Type B pancreatic cell (in vitro differentiated cells): ENCODE measurements around the gene TYW3. TPM values are rescaled to one million over a fixed set of nuclear protein-coding genes. Genes with fewer than 3 reads are reported as not detected.

Experiments
- DNase-seq: peaks from one replicate; pipeline ENCODE4 v3.0.0; 2021; ENCODE audit warnings: mixed read lengths; ENCODE audit not compliant: unreplicated experiment; ENCODE audit errors: extremely low spot score
- H3K27ac Mint-ChIP-seq: 2 replicates; pipeline ENCODE4 v1.8.0; 2021; ENCODE audit warnings: mild to moderate bottlenecking, mixed read lengths
- H3K27me3 Mint-ChIP-seq: 2 replicates; pipeline ENCODE4 v1.8.0; 2021; ENCODE audit warnings: mixed read lengths
- H3K36me3 Mint-ChIP-seq: 2 replicates; pipeline ENCODE4 v1.8.0; 2021; ENCODE audit warnings: mixed read lengths
- H3K4me1 Mint-ChIP-seq: one replicate; pipeline ENCODE4 v1.8.0; 2021; ENCODE audit warnings: mixed read lengths; ENCODE audit not compliant: unreplicated experiment
- H3K4me3 Mint-ChIP-seq: 2 replicates; pipeline ENCODE4 v1.8.0; 2021; ENCODE audit warnings: mild to moderate bottlenecking, mixed read lengths
- H3K9me3 Mint-ChIP-seq: 2 replicates; pipeline ENCODE4 v1.8.0; 2021; ENCODE audit warnings: mixed read lengths
- total RNA-seq: library from RNA; stranded (reverse); gene quantifications from 2 replicates; pipeline ENCODE4 v1.2.1, GENCODE V29; 2021; ENCODE audit warnings: low replicate concordance
- TF ChIP-seq, protein P1 (sequence below): fragments of 200-600 bp; sonication (generic); conservative IDR thresholded peaks from 2 replicates; pipeline ENCODE4 v1.5.0; 2021; ENCODE audit warnings: antibody characterized with exemption, mild to moderate bottlenecking

TYW3 gene
- total RNA-seq, 1 donor from 2014 or later: 12.7 TPM

DNA sequence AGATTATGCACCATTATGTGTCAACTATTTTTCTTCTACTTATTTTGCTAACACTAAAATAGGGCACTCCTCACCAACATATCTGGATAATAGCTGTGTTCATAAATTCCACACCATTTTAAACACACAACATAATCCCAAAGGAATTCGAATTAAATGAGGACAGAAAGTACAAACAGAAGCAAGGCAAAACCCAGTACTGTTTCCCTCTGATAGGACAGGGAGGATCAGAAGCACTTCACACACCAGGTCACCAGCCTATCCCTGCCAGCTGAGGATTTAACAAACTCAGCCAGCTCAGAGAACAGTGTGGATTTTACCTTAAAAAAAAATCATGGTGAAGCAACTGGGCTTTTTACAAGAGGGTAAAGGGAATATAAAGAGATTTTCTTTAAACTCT is 20.1 kb upstream of the TYW3 start:
- peaks cover under 1% of the 10 kb centered on the region for H3K36me3 Mint-ChIP-seq
- no peak for DNase-seq
- H3K27ac Mint-ChIP-seq: no peak overlapping the region
- TF ChIP-seq, protein P1, sequence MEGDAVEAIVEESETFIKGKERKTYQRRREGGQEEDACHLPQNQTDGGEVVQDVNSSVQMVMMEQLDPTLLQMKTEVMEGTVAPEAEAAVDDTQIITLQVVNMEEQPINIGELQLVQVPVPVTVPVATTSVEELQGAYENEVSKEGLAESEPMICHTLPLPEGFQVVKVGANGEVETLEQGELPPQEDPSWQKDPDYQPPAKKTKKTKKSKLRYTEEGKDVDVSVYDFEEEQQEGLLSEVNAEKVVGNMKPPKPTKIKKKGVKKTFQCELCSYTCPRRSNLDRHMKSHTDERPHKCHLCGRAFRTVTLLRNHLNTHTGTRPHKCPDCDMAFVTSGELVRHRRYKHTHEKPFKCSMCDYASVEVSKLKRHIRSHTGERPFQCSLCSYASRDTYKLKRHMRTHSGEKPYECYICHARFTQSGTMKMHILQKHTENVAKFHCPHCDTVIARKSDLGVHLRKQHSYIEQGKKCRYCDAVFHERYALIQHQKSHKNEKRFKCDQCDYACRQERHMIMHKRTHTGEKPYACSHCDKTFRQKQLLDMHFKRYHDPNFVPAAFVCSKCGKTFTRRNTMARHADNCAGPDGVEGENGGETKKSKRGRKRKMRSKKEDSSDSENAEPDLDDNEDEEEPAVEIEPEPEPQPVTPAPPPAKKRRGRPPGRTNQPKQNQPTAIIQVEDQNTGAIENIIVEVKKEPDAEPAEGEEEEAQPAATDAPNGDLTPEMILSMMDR: no peak
- no peaks in the 10 kb centered on the region for H3K9me3 Mint-ChIP-seq
- no peak overlapping the region for H3K4me3 Mint-ChIP-seq
- no peaks in the 10 kb centered on the region for H3K27me3 Mint-ChIP-seq
- peaks cover 7% of the 10 kb centered on the region for H3K4me1 Mint-ChIP-seq

GRCh38 chr1:74713849-74714248 is 19.1 kb upstream of the TYW3 start:
- Mint-ChIP-seq H3K4me3 (no peak overlapping the region), H3K9me3 (no peaks in the 10 kb centered on the region), H3K36me3 (no peaks in the 10 kb centered on the region), H3K27ac (no peak overlapping the region), H3K4me1 (peaks cover 7% of the 10 kb centered on the region), H3K27me3 (no peaks in the 10 kb centered on the region)
- DNase-seq: no peak
- TF ChIP-seq, protein P1: no peak

DNA sequence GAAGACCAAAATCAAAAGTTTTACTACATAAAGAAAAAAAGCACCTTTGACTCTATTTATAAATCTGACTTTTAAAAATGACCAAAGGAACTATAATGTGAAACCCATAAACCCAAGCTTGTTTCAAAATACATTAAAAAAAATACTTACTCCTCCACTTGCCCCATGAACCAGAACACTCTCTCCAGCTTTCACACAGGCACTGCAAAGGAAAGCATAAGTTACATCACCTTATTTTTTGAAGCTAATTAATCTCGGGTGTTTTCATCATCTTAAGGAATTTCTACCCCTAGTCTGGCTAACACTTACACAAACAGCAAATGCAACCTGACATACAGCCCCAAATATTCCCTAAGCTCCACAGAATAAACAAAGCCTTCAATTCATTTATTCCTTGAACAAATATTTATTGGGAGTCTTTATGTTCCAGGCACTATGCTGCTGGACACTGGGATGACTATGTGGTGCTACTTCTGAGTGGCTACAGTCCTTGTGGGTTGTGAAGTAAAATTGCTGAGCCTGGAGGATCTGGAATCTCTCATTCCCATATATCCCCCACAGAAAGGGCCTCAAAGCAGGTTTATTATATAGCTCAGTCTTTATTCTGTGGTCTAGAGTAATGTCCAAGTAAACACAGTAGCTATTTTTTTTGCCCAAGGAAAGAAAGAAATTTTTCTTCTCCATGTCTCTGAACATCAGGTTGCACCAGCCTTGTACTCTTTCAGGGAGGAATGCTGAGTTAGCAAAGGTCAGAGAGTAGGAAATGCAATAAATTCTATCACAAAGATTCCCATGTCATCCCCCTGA is 18.3 kb upstream of the TYW3 start:
- no peaks in the 10 kb centered on the region for H3K27me3 Mint-ChIP-seq
- no peak overlapping the region for H3K27ac Mint-ChIP-seq
- H3K9me3 Mint-ChIP-seq: no peaks in the 10 kb centered on the region
- no peaks in the 10 kb centered on the region for H3K36me3 Mint-ChIP-seq
- H3K4me1 Mint-ChIP-seq: peaks cover 7% of the 10 kb centered on the region
- no peak for DNase-seq
- H3K4me3 Mint-ChIP-seq: no peak overlapping the region
- TF ChIP-seq, protein P1: no peak

GRCh38 chr1:74715236-74715502 is 17.8 kb upstream of the TYW3 start:
- Mint-ChIP-seq H3K27ac (no peak overlapping the region), H3K36me3 (no peaks in the 10 kb centered on the region), H3K27me3 (no peaks in the 10 kb centered on the region), H3K4me1 (peaks cover 7% of the 10 kb centered on the region), H3K9me3 (no peaks in the 10 kb centered on the region), H3K4me3 (no peak overlapping the region)
- TF ChIP-seq, protein P1: no peak
- no peak for DNase-seq

DNA sequence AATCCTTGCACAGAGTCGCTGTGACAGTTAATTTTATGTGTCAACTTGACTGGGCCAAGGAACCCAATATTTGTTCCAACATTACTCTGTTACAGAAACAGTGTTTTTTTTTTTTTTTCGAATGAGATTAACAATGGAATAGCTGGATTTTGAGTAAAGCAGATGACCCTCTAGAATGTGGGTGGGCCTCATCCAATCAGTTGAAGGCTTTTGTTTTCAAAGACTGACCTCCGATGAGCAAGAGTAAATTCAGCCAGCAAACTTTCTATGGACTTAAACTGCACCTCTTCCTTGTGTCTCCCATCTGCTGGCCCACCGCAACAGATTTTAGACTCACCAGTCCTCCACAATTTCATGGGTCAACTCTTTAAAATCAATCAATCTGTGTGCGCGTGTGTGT is 17.1 kb upstream of the TYW3 start:
- TF ChIP-seq, protein P1: no peak
- H3K4me1 Mint-ChIP-seq: peaks cover 7% of the 10 kb centered on the region
- H3K27me3 Mint-ChIP-seq: no peaks in the 10 kb centered on the region
- DNase-seq: no peak
- no peaks in the 10 kb centered on the region for H3K9me3 Mint-ChIP-seq
- peaks cover 2% of the 10 kb centered on the region for H3K36me3 Mint-ChIP-seq
- H3K4me3 Mint-ChIP-seq: no peak overlapping the region
- no peak overlapping the region for H3K27ac Mint-ChIP-seq
